Measurements from ENCODE around the gene IGSF10. TPM values are rescaled to one million over a fixed set of nuclear protein-coding genes. Genes with fewer than 3 reads are reported as not detected.

IGSF10 gene
- total RNA-seq, 3 donors from 2014 or later (not counting 1 experiment from before 2014, with no cell fraction given) = 0.02 TPM; not detected in 2

- H3K4me1 ChIP-seq (ENCODE audit: control insufficient read depth, insufficient read depth, low read length) = no peaks in the 10 kb centered on the region
- no peak for TF ChIP-seq CTCF (IDR thresholded peaks at IDR 0.05)
- no peaks in the 10 kb centered on the region for H3K36me3 ChIP-seq (ENCODE audit: control insufficient read depth, insufficient read depth, low read length)
- peaks cover 3 to 26% of the 10 kb centered on the region in 2 donors for H3K27me3 Mint-ChIP-seq (ENCODE audit: low read depth in 2 of 2)
- H3K4me1 Mint-ChIP-seq = no peaks in the 10 kb centered on the region
- no peak overlapping the region for H3K4me3 ChIP-seq (ENCODE audit: low read length)
- no peak overlapping the region for H3K4me3 Mint-ChIP-seq
- peaks cover 12% of the 10 kb centered on the region for H3K36me3 Mint-ChIP-seq
- peaks cover 7 to 9% of the 10 kb centered on the region in 2 donors for H3K9me3 Mint-ChIP-seq
- intact Hi-C loops (cut with micrococcal nuclease) = no loop called here
- peaks cover 6% of the 10 kb centered on the region for H3K9me3 ChIP-seq (ENCODE audit: control insufficient read depth, insufficient read depth, low read length)
- H3K27ac ChIP-seq (ENCODE audit: low read length) = no peak overlapping the region
- ATAC-seq (no peak), DNase-seq (no peak)
- no CpG with 5 or more reads among the region's 2 CpGs for WGBS (ENCODE audit: insufficient coverage)
- no peak overlapping the region for H3K27ac Mint-ChIP-seq
- H3K27me3 ChIP-seq (ENCODE audit: control insufficient read depth, insufficient read depth, low read length) = no peaks in the 10 kb centered on the region
Measured at GRCh38 chr3:151477591-151478334, 16.9 kb upstream of the IGSF10 start.

- intact Hi-C loops (cut with micrococcal nuclease) = no loop called here
- peaks cover 3% of the 10 kb centered on the region for H3K9me3 ChIP-seq (ENCODE audit: control insufficient read depth, insufficient read depth, low read length)
- no peak overlapping the region for H3K4me3 Mint-ChIP-seq
- no peak for ATAC-seq
- no peak for TF ChIP-seq CTCF (IDR thresholded peaks at IDR 0.05)
- H3K4me3 ChIP-seq (ENCODE audit: low read length) = no peak overlapping the region
- no peaks in the 10 kb centered on the region for H3K36me3 ChIP-seq (ENCODE audit: control insufficient read depth, insufficient read depth, low read length)
- H3K9me3 Mint-ChIP-seq = no peaks in the 10 kb centered on the region
- H3K27ac ChIP-seq (ENCODE audit: low read length) = no peak overlapping the region
- no peak for DNase-seq
- no peaks in the 10 kb centered on the region for H3K36me3 Mint-ChIP-seq
- no peaks in the 10 kb centered on the region for H3K4me1 ChIP-seq (ENCODE audit: control insufficient read depth, insufficient read depth, low read length)
- H3K27ac Mint-ChIP-seq = no peak overlapping the region
- 88% methylated on average over 7 of the region's 7 CpGs for WGBS (ENCODE audit: insufficient coverage)
- H3K27me3 Mint-ChIP-seq (ENCODE audit: low read depth in 2 of 2) = peaks cover 3 to 13% of the 10 kb centered on the region in 2 donors
- H3K27me3 ChIP-seq (ENCODE audit: control insufficient read depth, insufficient read depth, low read length) = no peaks in the 10 kb centered on the region
- H3K4me1 Mint-ChIP-seq = no peaks in the 10 kb centered on the region
Measured at GRCh38 chr3:151476344-151477018, 15.6 kb upstream of the IGSF10 start.

- no peak overlapping the region for H3K27ac Mint-ChIP-seq
- H3K4me3 Mint-ChIP-seq = no peak overlapping the region
- peak; percentile 50 to 80 (median 75) for ATAC-seq
- no peak overlapping the region for H3K4me3 ChIP-seq (ENCODE audit: low read length)
- H3K9me3 ChIP-seq (ENCODE audit: control insufficient read depth, insufficient read depth, low read length) = no peaks in the 10 kb centered on the region
- TF ChIP-seq CTCF (IDR thresholded peaks at IDR 0.05) = peak; percentile 86
- H3K4me1 Mint-ChIP-seq = no peaks in the 10 kb centered on the region
- intact Hi-C loops (cut with micrococcal nuclease) = loop anchor here (1.0 to 2.0 kb wide), 2 partner anchors 370 to 450 kb away; no protein-coding TSS in a partner anchor
- no peaks in the 10 kb centered on the region for H3K9me3 Mint-ChIP-seq
- no peaks in the 10 kb centered on the region for H3K36me3 Mint-ChIP-seq
- WGBS (ENCODE audit: insufficient coverage) = 62% methylated on average over 6 of the region's 9 CpGs
- peak in 1 of 2 donors; percentile 75 for DNase-seq
- no peaks in the 10 kb centered on the region for H3K27me3 ChIP-seq (ENCODE audit: control insufficient read depth, insufficient read depth, low read length)
- H3K36me3 ChIP-seq (ENCODE audit: control insufficient read depth, insufficient read depth, low read length) = no peaks in the 10 kb centered on the region
- H3K27me3 Mint-ChIP-seq (ENCODE audit: low read depth in 2 of 2) = peaks cover 0 to 10% of the 10 kb centered on the region in 2 donors
- no peak overlapping the region for H3K27ac ChIP-seq (ENCODE audit: low read length)
- H3K4me1 ChIP-seq (ENCODE audit: control insufficient read depth, insufficient read depth, low read length) = no peaks in the 10 kb centered on the region
Measured at GRCh38 chr3:151468284-151468917, 7.5 kb upstream of the IGSF10 start.
